Chondrocyte (in vitro differentiated cells): Measurements from ENCODE around the gene SNTG2. TPM values are rescaled to one million over a fixed set of nuclear protein-coding genes. Genes with fewer than 3 reads are reported as not detected.

Source experiments
- DNase-seq: peaks from one replicate; pipeline ENCODE4 v3.0.0; 2021; ENCODE audit warnings: mixed read lengths, low spot score
- H3K27ac Mint-ChIP-seq: one replicate; pipeline ENCODE4 v1.8.0; 2021; ENCODE audit warnings: mild to moderate bottlenecking, moderate library complexity, mixed read lengths; ENCODE audit not compliant: unreplicated experiment
- H3K27me3 Mint-ChIP-seq: 2 replicates; pipeline ENCODE4 v1.8.0; 2021; ENCODE audit warnings: low read depth, mixed read lengths
- H3K36me3 Mint-ChIP-seq: 2 replicates; pipeline ENCODE4 v1.8.0; 2021; ENCODE audit warnings: low read depth, mixed read lengths
- H3K4me1 Mint-ChIP-seq: 2 replicates; pipeline ENCODE4 v1.8.0; 2021; ENCODE audit warnings: low read depth, mild to moderate bottlenecking, mixed read lengths
- H3K4me3 Mint-ChIP-seq: one replicate; pipeline ENCODE4 v1.8.0; 2021; ENCODE audit warnings: mild to moderate bottlenecking, moderate library complexity, mixed read lengths; ENCODE audit not compliant: unreplicated experiment
- H3K9me3 Mint-ChIP-seq: 2 replicates; pipeline ENCODE4 v1.8.0; 2021; ENCODE audit warnings: low read depth, mixed read lengths
- CTCF ChIP-seq: fragments of 200-600 bp; sonication (generic); IDR thresholded peaks from 2 replicates; pipeline ENCODE4 v1.5.0; 2021; ENCODE audit warnings: antibody characterized with exemption, mild to moderate bottlenecking, moderate library complexity
- total RNA-seq: library from RNA; stranded (reverse); gene quantifications from 3 replicates; pipeline ENCODE4 v1.2.1, GENCODE V29; 2021

SNTG2 gene
- total RNA-seq, 1 donor from 2014 or later: not detected

GRCh38 chr2:1308678-1309077 lies 358.0 kb downstream of the SNTG2 start:
- TF ChIP-seq CTCF: no peak
- no peak for DNase-seq
- Mint-ChIP-seq H3K36me3 (no peaks in the 10 kb centered on the region), H3K4me3 (no peak overlapping the region), H3K27ac (no peak overlapping the region), H3K9me3 (no peaks in the 10 kb centered on the region), H3K4me1 (no peaks in the 10 kb centered on the region), H3K27me3 (peaks cover 10% of the 10 kb centered on the region)

- H3K36me3 Mint-ChIP-seq: no peaks in the 10 kb centered on the region
- no peaks in the 10 kb centered on the region for H3K4me1 Mint-ChIP-seq
- H3K27ac Mint-ChIP-seq: no peak overlapping the region
- H3K27me3 Mint-ChIP-seq: peaks cover 10% of the 10 kb centered on the region
- no peak overlapping the region for H3K4me3 Mint-ChIP-seq
- H3K9me3 Mint-ChIP-seq: no peaks in the 10 kb centered on the region
- TF ChIP-seq CTCF: no peak
- DNase-seq: no peak
Observed at GRCh38 chr2:1309507-1309906, 358.9 kb downstream of the SNTG2 start.

GRCh38 chr2:1310202-1310601 lies 359.6 kb downstream of the SNTG2 start:
- Mint-ChIP-seq H3K4me1 (no peaks in the 10 kb centered on the region), H3K27me3 (peaks cover 10% of the 10 kb centered on the region), H3K36me3 (no peaks in the 10 kb centered on the region), H3K27ac (no peak overlapping the region), H3K4me3 (no peak overlapping the region), H3K9me3 (no peaks in the 10 kb centered on the region)
- TF ChIP-seq CTCF: no peak
- DNase-seq: no peak

- no peaks in the 10 kb centered on the region for H3K9me3 Mint-ChIP-seq
- DNase-seq: no peak
- no peak overlapping the region for H3K27ac Mint-ChIP-seq
Observed at GRCh38 chr2:1310866-1311265, 360.2 kb downstream of the SNTG2 start.

GRCh38 chr2:1313240-1313924 lies 362.7 kb downstream of the SNTG2 start:
- H3K27me3 Mint-ChIP-seq: peaks cover 10% of the 10 kb centered on the region

More at GRCh38 chr2:1310866-1311265, 360.2 kb downstream of the SNTG2 start:
- Mint-ChIP-seq H3K4me3 (no peak overlapping the region), H3K4me1 (no peaks in the 10 kb centered on the region), H3K36me3 (no peaks in the 10 kb centered on the region), H3K27me3 (peaks cover 11% of the 10 kb centered on the region)
- no peak for TF ChIP-seq CTCF

More at GRCh38 chr2:1313240-1313924, 362.7 kb downstream of the SNTG2 start:
- no peak for DNase-seq
- Mint-ChIP-seq H3K4me3 (no peak overlapping the region), H3K27ac (no peak overlapping the region), H3K4me1 (peaks cover 3% of the 10 kb centered on the region), H3K9me3 (no peaks in the 10 kb centered on the region), H3K36me3 (no peaks in the 10 kb centered on the region)
- TF ChIP-seq CTCF: no peak
